Bronchial epithelial cell (primary cell): ENCODE results near the gene MED9. TPM values are rescaled to one million over a fixed set of nuclear protein-coding genes. Genes with fewer than 3 reads are reported as not detected.

Source experiments
- DNase-seq: peaks from one replicate; pipeline ENCODE4 v3.0.0-alpha.2; 2010; ENCODE audit warnings: low read depth
- FAIRE-seq: peaks from 2 replicates; lab custom pipeline; 2011; peaks lifted over from hg19 to GRCh38; lab: Jason Lieb, UNC
- H3K27me3 ChIP-seq: 2 replicates; pipeline ENCODE4 v1.5.1; 2011; ENCODE audit warnings: low read length; ENCODE audit not compliant: control insufficient read depth, insufficient read depth
- H3K36me3 ChIP-seq: 2 replicates; pipeline ENCODE4 v1.5.1; 2011; ENCODE audit warnings: low read length; ENCODE audit not compliant: control insufficient read depth, insufficient read depth
- H3K4me3 ChIP-seq: 2 replicates; pipeline ENCODE4 v1.5.1; 2011; ENCODE audit warnings: mild to moderate bottlenecking, low read depth, low read length, control low read depth
- CTCF ChIP-seq: IDR thresholded peaks from 2 replicates; pipeline ENCODE4 v1.5.1; 2011; ENCODE audit warnings: mild to moderate bottlenecking, moderate library complexity, low read length, control low read depth, inconsistent platforms; ENCODE audit not compliant: insufficient read depth, severe bottlenecking
- total RNA-seq: library from RNA; depleted of rRNA; stranded (reverse); fragments of >200 nt; gene quantifications from 2 replicates; pipeline ENCODE4 v1.2.1, GENCODE V29; 2014

The MED9 gene
- total RNA-seq, 1 donor from 2014 or later: 8.4 TPM

GRCh38 chr17:17514361-17514992 is 37.7 kb downstream of the MED9 start:
- FAIRE-seq (no peak), DNase-seq (no peak)
- Histone ChIP-seq H3K4me3 (no peak overlapping the region), H3K36me3 (no peaks in the 10 kb centered on the region), H3K27me3 (peaks cover 6% of the 10 kb centered on the region)
- TF ChIP-seq CTCF: no peak

- no peak for FAIRE-seq
- no peaks in the 10 kb centered on the region for H3K36me3 ChIP-seq
- TF ChIP-seq CTCF: no peak
- no peak overlapping the region for H3K4me3 ChIP-seq
- no peak for DNase-seq
- peaks cover 7% of the 10 kb centered on the region for H3K27me3 ChIP-seq
Observed at GRCh38 chr17:17514993-17515933, 38.5 kb downstream of the MED9 start.

- Histone ChIP-seq H3K36me3 (no peaks in the 10 kb centered on the region), H3K27me3 (peaks cover 7% of the 10 kb centered on the region), H3K4me3 (no peak overlapping the region)
- DNase-seq (peak; percentile 44), FAIRE-seq (no peak)
- no peak for TF ChIP-seq CTCF
Observed at GRCh38 chr17:17515934-17516930, 39.4 kb downstream of the MED9 start.

DNA sequence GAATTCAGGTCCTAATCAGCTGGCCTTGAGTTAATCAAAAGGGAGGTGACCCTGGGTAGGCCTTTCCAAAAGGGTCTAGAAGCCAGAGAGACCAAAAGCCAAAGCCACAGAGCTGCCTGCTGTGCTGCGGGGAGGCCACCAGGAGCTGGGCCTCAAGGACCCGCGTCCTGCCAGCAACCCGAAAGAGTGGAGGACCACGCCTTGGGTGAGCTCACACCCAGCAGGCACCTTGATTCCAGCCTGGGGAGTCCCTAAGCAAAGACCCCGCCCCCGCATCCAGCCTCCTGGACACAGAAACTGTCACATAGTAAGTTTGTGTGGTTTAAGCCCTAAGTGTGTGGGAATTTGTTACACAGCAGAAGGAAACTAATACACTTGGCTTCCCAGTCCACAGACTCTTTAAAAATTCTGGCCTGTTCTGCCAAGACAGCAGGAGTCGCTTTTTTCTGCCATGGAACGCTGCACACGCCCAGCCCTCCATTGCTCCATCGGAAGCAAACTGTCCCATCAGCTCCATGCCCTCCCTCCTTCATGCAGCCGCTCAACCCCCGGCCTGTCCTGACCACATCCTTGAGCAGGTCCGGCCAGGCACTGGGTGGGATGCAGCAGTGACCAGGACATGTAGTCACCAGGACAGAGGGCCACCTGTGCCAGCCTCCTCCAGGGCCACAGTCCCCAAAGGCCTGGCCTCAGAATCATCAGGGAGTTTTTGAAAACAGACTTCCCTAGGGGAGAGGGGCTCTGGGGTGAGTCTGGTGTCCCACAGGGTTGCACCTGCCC is 40.3 kb downstream of the MED9 start:
- DNase-seq (no peak), FAIRE-seq (no peak)
- peaks cover 7% of the 10 kb centered on the region for H3K27me3 ChIP-seq
- H3K36me3 ChIP-seq: no peaks in the 10 kb centered on the region
- TF ChIP-seq CTCF: no peak
- H3K4me3 ChIP-seq: no peak overlapping the region

DNA sequence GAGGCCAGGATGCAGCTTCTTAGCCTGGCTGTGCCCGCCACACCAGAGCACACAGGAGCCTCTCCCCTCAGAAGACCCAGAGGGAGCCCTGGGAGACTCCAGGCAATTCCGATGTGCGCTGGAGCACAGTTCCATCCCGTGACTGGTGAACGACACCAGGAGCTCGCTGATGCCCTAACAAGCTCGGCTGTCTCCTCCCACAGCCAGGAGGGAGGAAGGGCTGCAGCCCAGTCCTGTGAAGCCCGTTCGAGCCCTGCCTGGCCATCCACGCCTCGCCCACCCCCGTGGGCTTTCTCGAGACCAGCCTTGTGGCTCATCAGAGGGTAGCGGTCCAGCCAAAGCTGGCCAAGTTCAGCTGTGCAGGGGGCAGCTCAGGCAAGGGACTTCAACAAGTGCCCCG is 41.2 kb downstream of the MED9 start:
- H3K36me3 ChIP-seq: no peaks in the 10 kb centered on the region
- DNase-seq (no peak), FAIRE-seq (no peak)
- H3K4me3 ChIP-seq: no peak overlapping the region
- TF ChIP-seq CTCF: no peak
- H3K27me3 ChIP-seq: peaks cover 7% of the 10 kb centered on the region
